HUES64 (cell line): ENCODE data around the gene AK6.
A peak's percentile ranks its signal among the peaks of the same experiment; 100 is the strongest.
"Not testable (repeated sequence)": the region's sequence is repeated elsewhere in the genome, so short reads cannot be mapped to it uniquely, and the experiment has no call there.

Source experiments
- H3K27ac ChIP-seq: 2 replicates; pipeline ENCODE4 v1.7.0; 2013; ENCODE audit warnings: low read depth, low read length, inconsistent platforms
- H3K27me3 ChIP-seq: 2 replicates; pipeline ENCODE4 v1.6.1; 2013; ENCODE audit warnings: mild to moderate bottlenecking, low read length; ENCODE audit not compliant: insufficient read depth
- H3K36me3 ChIP-seq: 2 replicates; pipeline ENCODE4 v1.6.1; 2013; ENCODE audit warnings: mild to moderate bottlenecking, low read length; ENCODE audit not compliant: insufficient read depth
- H3K4me1 ChIP-seq: 2 replicates; pipeline ENCODE4 v1.6.1; 2013; ENCODE audit warnings: mild to moderate bottlenecking, low read length, moderate library complexity; ENCODE audit not compliant: insufficient read depth
- H3K4me3 ChIP-seq: 2 replicates; pipeline ENCODE4 v1.5.1; 2013; ENCODE audit warnings: mild to moderate bottlenecking, low read length, moderate library complexity
- H3K9ac ChIP-seq: 2 replicates; pipeline ENCODE4 v1.6.1; 2013; ENCODE audit warnings: mild to moderate bottlenecking, low read depth, low read length
- H3K9me3 ChIP-seq: 2 replicates; pipeline ENCODE4 v1.6.1; 2013; ENCODE audit warnings: low read depth, low read length; ENCODE audit not compliant: insufficient read depth
- WGBS: fragments of 150-250, 120-280 bp; methylation state at CpG from one replicate; pipeline ENCODE4 v1.1.7; 2013; ENCODE audit warnings: missing lambda C conversion rate; 5-methylcytosine and 5-hydroxymethylcytosine counted together

AK6 gene

GRCh38 chr5:69334793-69335268 lies 34.5 kb downstream of the AK6 start:
- peaks cover 10% of the 10 kb centered on the region for H3K4me1 ChIP-seq
- H3K9ac ChIP-seq: no peak overlapping the region
- no peaks in the 10 kb centered on the region for H3K9me3 ChIP-seq
- no peaks in the 10 kb centered on the region for H3K27me3 ChIP-seq
- no peaks in the 10 kb centered on the region for H3K36me3 ChIP-seq
- WGBS: 24% methylated on average over 18 of the region's 18 CpGs
- no peak overlapping the region for H3K27ac ChIP-seq
- peak overlapping the region; percentile 19; the same call in 1 of the 2 replicates for H3K4me3 ChIP-seq

- not testable (repeated sequence) for H3K4me3 ChIP-seq, H3K36me3 ChIP-seq, H3K27ac ChIP-seq, H3K9me3 ChIP-seq, H3K27me3 ChIP-seq, H3K9ac ChIP-seq
- 95% methylated on average over 25 of the region's 25 CpGs for WGBS
- H3K4me1 ChIP-seq: peaks cover 10% of the 10 kb centered on the region
Measured at GRCh38 chr5:69333668-69334315, 35.5 kb downstream of the AK6 start.

GRCh38 chr5:69331528-69332445 lies 37.5 kb downstream of the AK6 start:
- peak overlapping the region; percentile 75 for H3K9ac ChIP-seq
- no peaks in the 10 kb centered on the region for H3K9me3 ChIP-seq
- peak overlapping the region; percentile 30; the same call in 1 of the 2 replicates for H3K27ac ChIP-seq
- H3K4me1 ChIP-seq: peaks cover 10% of the 10 kb centered on the region
- WGBS: 82% methylated on average over 11 of the region's 11 CpGs
- H3K4me3 ChIP-seq: peak overlapping the region; percentile 69
- no peaks in the 10 kb centered on the region for H3K36me3 ChIP-seq
- H3K27me3 ChIP-seq: no peaks in the 10 kb centered on the region

- no peak overlapping the region for H3K27ac ChIP-seq
- no peaks in the 10 kb centered on the region for H3K9me3 ChIP-seq
- H3K9ac ChIP-seq: no peak overlapping the region
- H3K4me1 ChIP-seq: peaks cover 10% of the 10 kb centered on the region
- 92% methylated on average over 9 of the region's 9 CpGs for WGBS
- no peaks in the 10 kb centered on the region for H3K36me3 ChIP-seq
- H3K4me3 ChIP-seq: no peak overlapping the region
- H3K27me3 ChIP-seq: no peaks in the 10 kb centered on the region
Measured at GRCh38 chr5:69329905-69330489, 39.3 kb downstream of the AK6 start.

- no peaks in the 10 kb centered on the region for H3K36me3 ChIP-seq
- no CpG with 5 or more reads among the region's 1 CpG for WGBS
- no peaks in the 10 kb centered on the region for H3K27me3 ChIP-seq
- peaks cover under 1% of the 10 kb centered on the region; the same call in 1 of the 2 replicates for H3K4me1 ChIP-seq
- H3K27ac ChIP-seq: no peak overlapping the region
- H3K9me3 ChIP-seq: no peaks in the 10 kb centered on the region
- no peak overlapping the region for H3K4me3 ChIP-seq
- no peak overlapping the region for H3K9ac ChIP-seq
Measured at GRCh38 chr5:69326365-69326764, 43.0 kb downstream of the AK6 start.

GRCh38 chr5:69317391-69317790 lies 51.9 kb downstream of the AK6 start:
- no peaks in the 10 kb centered on the region for H3K27me3 ChIP-seq
- no peaks in the 10 kb centered on the region for H3K9me3 ChIP-seq
- H3K9ac ChIP-seq: no peak overlapping the region
- 93% methylated on average over 3 of the region's 4 CpGs for WGBS
- no peak overlapping the region for H3K4me3 ChIP-seq
- H3K36me3 ChIP-seq: peaks cover 3% of the 10 kb centered on the region; the same call in 1 of the 2 replicates
- no peaks in the 10 kb centered on the region for H3K4me1 ChIP-seq
- no peak overlapping the region for H3K27ac ChIP-seq

- WGBS: 94% methylated on average over 1 of the region's 1 CpG
Measured at GRCh38 chr5:69315972-69316371, 53.3 kb downstream of the AK6 start.

GRCh38 chr5:69313428-69313827 lies 55.9 kb downstream of the AK6 start:
- 97% methylated on average over 9 of the region's 9 CpGs for WGBS
- H3K36me3 ChIP-seq: peaks cover 3% of the 10 kb centered on the region; the same call in 1 of the 2 replicates
- no peaks in the 10 kb centered on the region for H3K27me3 ChIP-seq
- H3K4me1 ChIP-seq: no peaks in the 10 kb centered on the region
- no peak overlapping the region for H3K27ac ChIP-seq
- no peak overlapping the region for H3K4me3 ChIP-seq
- H3K9me3 ChIP-seq: peaks cover 9% of the 10 kb centered on the region; the same call in 1 of the 2 replicates
- no peak overlapping the region for H3K9ac ChIP-seq

More at GRCh38 chr5:69315972-69316371, 53.3 kb downstream of the AK6 start:
- no peak overlapping the region for H3K9ac ChIP-seq
- H3K27me3 ChIP-seq: no peaks in the 10 kb centered on the region
- no peak overlapping the region for H3K4me3 ChIP-seq
- peaks cover 3% of the 10 kb centered on the region; the same call in 1 of the 2 replicates for H3K36me3 ChIP-seq
- no peaks in the 10 kb centered on the region for H3K4me1 ChIP-seq
- H3K27ac ChIP-seq: no peak overlapping the region
- no peaks in the 10 kb centered on the region for H3K9me3 ChIP-seq

- Histone ChIP-seq H3K9me3 (peaks cover 9% of the 10 kb centered on the region; the same call in 1 of the 2 replicates), H3K9ac (no peak overlapping the region), H3K27me3 (no peaks in the 10 kb centered on the region), H3K4me3 (no peak overlapping the region), H3K4me1 (no peaks in the 10 kb centered on the region), H3K27ac (no peak overlapping the region), H3K36me3 (peaks cover 3% of the 10 kb centered on the region; the same call in 1 of the 2 replicates)
- WGBS: 79% methylated on average over 4 of the region's 5 CpGs
Measured at GRCh38 chr5:69312459-69313160, 56.7 kb downstream of the AK6 start.

- Histone ChIP-seq H3K4me3 (no peak overlapping the region), H3K9ac (no peak overlapping the region), H3K27me3 (no peaks in the 10 kb centered on the region), H3K27ac (no peak overlapping the region), H3K9me3 (peaks cover 9% of the 10 kb centered on the region; the same call in 1 of the 2 replicates), H3K36me3 (no peaks in the 10 kb centered on the region; the same call in 1 of the 2 replicates), H3K4me1 (no peaks in the 10 kb centered on the region)
- WGBS: 98% methylated on average over 5 of the region's 5 CpGs
Measured at GRCh38 chr5:69309380-69309779, 59.9 kb downstream of the AK6 start.
